CD14-positive monocyte (primary cell): ENCODE results near the gene IBSP. TPM values are rescaled to one million over a fixed set of nuclear protein-coding genes. Genes with fewer than 3 reads are reported as not detected.

Experiments used
- DNase-seq, 3 donors: peaks; one replicate each; pipeline ENCODE4 v3.0.0-alpha.2; 2011 to 2022
- H2AFZ ChIP-seq: 2 replicates; pipeline ENCODE4 v1.6.0; 2012; ENCODE audit warnings: mild to moderate bottlenecking, low read depth, low read length, inconsistent platforms; ENCODE audit not compliant: insufficient read depth, poor library complexity, severe bottlenecking
- H3K27ac ChIP-seq, 2 donors: 1 replicate in 1 of 2; 2 replicates in 1 of 2; pipeline ENCODE4 v1.5.1; 2012 to 2013; ENCODE audit warnings: low read length in 2 of 2, control low read depth in 1 of 2, inconsistent platforms in 1 of 2, low read depth in 1 of 2, mild to moderate bottlenecking in 1 of 2
- H3K27me3 ChIP-seq, 2 donors: one replicate each; pipeline versions ENCODE4 v1.6.0 to v1.6.1; 2011 to 2013; ENCODE audit warnings: low read length in 2 of 2; ENCODE audit not compliant: control insufficient read depth in 2 of 2, insufficient read depth in 2 of 2
- H3K36me3 ChIP-seq, 2 donors: replicated peaks in 1 of 2; 1 replicate in 1 of 2; 2 replicates in 1 of 2; pipeline versions ENCODE4 v1.5.1 to v1.6.1; 2012 to 2013; ENCODE audit warnings: low read length in 2 of 2, control low read depth in 1 of 2, inconsistent platforms in 1 of 2, mild to moderate bottlenecking in 1 of 2; ENCODE audit not compliant: insufficient read depth in 2 of 2, control insufficient read depth in 1 of 2
- H3K4me1 ChIP-seq, 2 donors: 1 replicate in 1 of 2; 2 replicates in 1 of 2; pipeline versions ENCODE4 v1.5.1 to v1.6.1; 2012 to 2013; ENCODE audit warnings: low read length in 2 of 2, control low read depth in 1 of 2, inconsistent platforms in 1 of 2, mild to moderate bottlenecking in 1 of 2, moderate library complexity in 1 of 2; ENCODE audit not compliant: insufficient read depth in 2 of 2, control insufficient read depth in 1 of 2
- H3K4me2 ChIP-seq: replicated peaks from 2 replicates; pipeline ENCODE3; 2012; ENCODE audit warnings: low read length, moderate library complexity, mild to moderate bottlenecking; ENCODE audit not compliant: poor library complexity, severe bottlenecking; ENCODE audit errors: extremely low read depth
- H3K4me3 ChIP-seq, 3 experiments: fragments of 200-600 bp in 1 of 3; sonication (generic) in 1 of 3; replicated peaks in 1 of 3; 1 replicate in 2 of 3; 2 replicates in 1 of 3; pipeline ENCODE4 v1.5.1; 2011 to 2013; ENCODE audit warnings: low read length in 3 of 3, mild to moderate bottlenecking in 3 of 3, control low read depth in 2 of 3, low read depth in 2 of 3, inconsistent platforms in 1 of 3, moderate library complexity in 1 of 3
- H3K79me2 ChIP-seq: 2 replicates; pipeline ENCODE4 v1.6.0; 2012; ENCODE audit warnings: mild to moderate bottlenecking, control low read depth, inconsistent platforms, low read length, moderate library complexity; ENCODE audit not compliant: insufficient read depth
- H3K9ac ChIP-seq: 2 replicates; pipeline ENCODE4 v1.6.0; 2017; ENCODE audit warnings: low read length, mild to moderate bottlenecking; ENCODE audit not compliant: insufficient read depth, poor library complexity, severe bottlenecking
- H3K9me3 ChIP-seq, 2 donors: replicated peaks in 1 of 2; 1 replicate in 1 of 2; 2 replicates in 1 of 2; pipeline versions ENCODE4 v1.5.1 to v1.6.1; 2012 to 2013; ENCODE audit warnings: low read length in 2 of 2, control low read depth in 1 of 2; ENCODE audit not compliant: control insufficient read depth in 1 of 2, insufficient read depth in 1 of 2
- H4K20me1 ChIP-seq: 2 replicates; pipeline ENCODE4 v1.6.0; 2012; ENCODE audit warnings: mild to moderate bottlenecking, low read length, control low read depth, moderate library complexity; ENCODE audit not compliant: insufficient read depth
- H3K27ac Mint-ChIP-seq, 7 donors: one replicate each; pipeline ENCODE4 v1.8.0; 2020; ENCODE audit warnings: mild to moderate bottlenecking in 7 of 7, mixed read lengths in 7 of 7, moderate library complexity in 6 of 7, inconsistent platforms in 2 of 7
- H3K27me3 Mint-ChIP-seq, 3 donors: one replicate each; pipeline ENCODE4 v1.8.0; 2021 to 2022; ENCODE audit warnings: low read depth in 3 of 3, mild to moderate bottlenecking in 3 of 3, mixed read lengths in 3 of 3, moderate library complexity in 3 of 3, inconsistent platforms in 1 of 3
- H3K36me3 Mint-ChIP-seq, 2 donors: one replicate each; pipeline ENCODE4 v1.8.0; 2020; ENCODE audit warnings: mixed read lengths in 2 of 2, inconsistent platforms in 1 of 2, mild to moderate bottlenecking in 1 of 2
- H3K4me1 Mint-ChIP-seq: one replicate; pipeline ENCODE4 v1.8.0; 2020; ENCODE audit warnings: mild to moderate bottlenecking, mixed read lengths
- H3K4me3 Mint-ChIP-seq, 2 donors: one replicate each; pipeline ENCODE4 v1.8.0; 2020; ENCODE audit warnings: mild to moderate bottlenecking in 2 of 2, mixed read lengths in 2 of 2, moderate library complexity in 1 of 2
- H3K9me3 Mint-ChIP-seq, 7 donors: one replicate each; pipeline ENCODE4 v1.8.0; 2020 to 2022; ENCODE audit warnings: mixed read lengths in 7 of 7, mild to moderate bottlenecking in 6 of 7, moderate library complexity in 6 of 7, inconsistent platforms in 2 of 7
- WGBS: methylation state at CpG from one replicate; pipeline ENCODE4 v1.1.5; 2013; ENCODE audit warnings: missing lambda C conversion rate; ENCODE audit not compliant: insufficient coverage; 5-methylcytosine and 5-hydroxymethylcytosine counted together
- intact Hi-C, 2 donors: fragments of 100-400 bp; cut with micrococcal nuclease; formaldehyde crosslinking; loops; one replicate each; pipeline versions ENCODE4 v1.15.0 to v1.15.1; 2023
- polyA plus RNA-seq, 3 donors: library from polyadenylated mRNA; depleted of rRNA in 1 of 3; unstranded in 2 of 3; stranded (reverse) in 1 of 3; fragments of 300-500 nt in 2 of 3; fragments of >200 nt in 1 of 3; fragmentation: Illumina TruSeq in 2 of 3; gene quantifications; 1 replicate in 2 of 3; 2 replicates in 1 of 3; pipeline ENCODE4 v1.2.3, GENCODE V29; 2012 to 2021
- TF ChIP-seq, protein P1 (sequence below): fragments of 200-600 bp; IDR thresholded peaks from one replicate; pipeline ENCODE4 v1.8.0; 2022; ENCODE audit warnings: antibody characterized with exemption, mild to moderate bottlenecking

IBSP gene
- polyA plus RNA-seq, 3 donors, result not detected

- intact Hi-C loops, result no loop called here
- peak; percentile 89 to 97 (median 96) for DNase-seq
- TF ChIP-seq, protein P1, sequence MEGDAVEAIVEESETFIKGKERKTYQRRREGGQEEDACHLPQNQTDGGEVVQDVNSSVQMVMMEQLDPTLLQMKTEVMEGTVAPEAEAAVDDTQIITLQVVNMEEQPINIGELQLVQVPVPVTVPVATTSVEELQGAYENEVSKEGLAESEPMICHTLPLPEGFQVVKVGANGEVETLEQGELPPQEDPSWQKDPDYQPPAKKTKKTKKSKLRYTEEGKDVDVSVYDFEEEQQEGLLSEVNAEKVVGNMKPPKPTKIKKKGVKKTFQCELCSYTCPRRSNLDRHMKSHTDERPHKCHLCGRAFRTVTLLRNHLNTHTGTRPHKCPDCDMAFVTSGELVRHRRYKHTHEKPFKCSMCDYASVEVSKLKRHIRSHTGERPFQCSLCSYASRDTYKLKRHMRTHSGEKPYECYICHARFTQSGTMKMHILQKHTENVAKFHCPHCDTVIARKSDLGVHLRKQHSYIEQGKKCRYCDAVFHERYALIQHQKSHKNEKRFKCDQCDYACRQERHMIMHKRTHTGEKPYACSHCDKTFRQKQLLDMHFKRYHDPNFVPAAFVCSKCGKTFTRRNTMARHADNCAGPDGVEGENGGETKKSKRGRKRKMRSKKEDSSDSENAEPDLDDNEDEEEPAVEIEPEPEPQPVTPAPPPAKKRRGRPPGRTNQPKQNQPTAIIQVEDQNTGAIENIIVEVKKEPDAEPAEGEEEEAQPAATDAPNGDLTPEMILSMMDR, result no peak
- Histone ChIP-seq H3K79me2 (no peaks in the 10 kb centered on the region), H3K27me3 (peaks cover 0 to 11% of the 10 kb centered on the region in 2 donors), H3K9me3 (no peaks in the 10 kb centered on the region), H4K20me1 (no peaks in the 10 kb centered on the region), H3K36me3 (no peaks in the 10 kb centered on the region), H3K4me2 (peak overlapping the region; percentile 16), H3K4me1 (peaks cover 16 to 21% of the 10 kb centered on the region in 2 donors), H3K9ac (no peak overlapping the region), H3K27ac (peak overlapping the region in 1 of 2 donors; percentile 67), H3K4me3 (no peak overlapping the region), H2AFZ (no peak overlapping the region)
- Mint-ChIP-seq H3K4me1 (peaks cover 21% of the 10 kb centered on the region), H3K4me3 (peak overlapping the region in 1 of 2 donors; percentile 7), H3K9me3 (no peaks in the 10 kb centered on the region), H3K36me3 (no peaks in the 10 kb centered on the region), H3K27me3 (peaks cover 11 to 16% (median 12%) of the 10 kb centered on the region in 3 donors), H3K27ac (peak overlapping the region; percentile 74 to 93 (median 88))
- WGBS, result 24% methylated on average over 3 of the region's 3 CpGs
Observed at GRCh38 chr4:87843936-87844335, 44.6 kb downstream of the IBSP start.

DNA sequence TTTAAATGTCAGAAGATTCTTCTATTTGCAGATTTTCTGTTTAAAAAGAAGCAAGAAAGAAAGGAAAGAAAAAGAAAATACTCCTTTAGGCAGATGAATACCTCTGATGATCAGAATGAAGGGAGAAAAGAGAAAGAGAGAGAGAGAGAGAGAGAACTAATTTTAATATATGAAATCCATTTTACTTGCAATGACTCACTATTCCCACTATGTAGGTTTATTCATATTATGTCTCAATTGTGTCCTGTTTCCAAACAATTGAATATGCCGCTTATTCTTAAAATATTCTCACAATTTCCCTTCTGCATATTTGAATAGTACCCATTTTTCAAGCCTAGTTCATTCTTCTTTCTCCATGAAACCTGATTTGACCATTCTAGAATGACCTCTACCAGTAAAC, 45.1 kb downstream of the IBSP start:
- Histone ChIP-seq H3K4me2 (peak overlapping the region; percentile 16), H3K36me3 (no peaks in the 10 kb centered on the region), H3K9me3 (no peaks in the 10 kb centered on the region), H3K79me2 (no peaks in the 10 kb centered on the region), H3K4me1 (peaks cover 21 to 26% of the 10 kb centered on the region in 2 donors), H2AFZ (no peak overlapping the region), H3K9ac (no peak overlapping the region), H3K27ac (peak overlapping the region in 1 of 2 donors; percentile 67), H3K4me3 (no peak overlapping the region), H3K27me3 (peaks cover 0 to 11% of the 10 kb centered on the region in 2 donors), H4K20me1 (no peaks in the 10 kb centered on the region)
- no CpG with 5 or more reads among the region's 1 CpG for WGBS
- H3K27me3 Mint-ChIP-seq, result peaks cover 11 to 16% (median 12%) of the 10 kb centered on the region in 3 donors
- H3K27ac Mint-ChIP-seq, result peak overlapping the region; percentile 74 to 93 (median 88)
- TF ChIP-seq, protein P1, result no peak
- H3K4me3 Mint-ChIP-seq, result no peak overlapping the region
- H3K9me3 Mint-ChIP-seq, result no peaks in the 10 kb centered on the region
- DNase-seq, result peak; percentile 13 to 58 (median 55)
- peaks cover 23% of the 10 kb centered on the region for H3K4me1 Mint-ChIP-seq
- H3K36me3 Mint-ChIP-seq, result no peaks in the 10 kb centered on the region
- intact Hi-C loops, result no loop called here
